GM23248 (cell line): ENCODE measurements around the gene TTR. TPM values are rescaled to one million over a fixed set of nuclear protein-coding genes. Genes with fewer than 3 reads are reported as not detected.
A peak's percentile ranks its signal among the peaks of the same experiment; 100 is the strongest.

Source experiments
- DNase-seq: peaks from one replicate; pipeline ENCODE4 v3.0.0-alpha.2; 2015
- H2AFZ ChIP-seq: fragments of 200-600 bp; sonication (generic); 2 replicates; pipeline ENCODE4 v1.6.1; 2016; ENCODE audit warnings: antibody characterized with exemption
- H3F3A ChIP-seq: fragments of 200-600 bp; sonication (generic); 2 replicates; pipeline ENCODE4 v1.6.1; 2016; ENCODE audit warnings: mild to moderate bottlenecking, antibody characterized with exemption, mixed run types; ENCODE audit not compliant: insufficient read depth
- H3K27ac ChIP-seq: fragments of 200-600 bp; sonication (generic); 2 replicates; pipeline ENCODE4 v1.5.1; 2016; ENCODE audit warnings: mild to moderate bottlenecking
- H3K27me3 ChIP-seq: fragments of 200-600 bp; sonication (generic); replicated peaks from 2 replicates; pipeline ENCODE4 v1.6.1; 2016; ENCODE audit warnings: mild to moderate bottlenecking; ENCODE audit not compliant: insufficient read depth
- H3K36me3 ChIP-seq: fragments of 200-600 bp; sonication (generic); 2 replicates; pipeline ENCODE4 v1.6.1; 2016; ENCODE audit warnings: low read depth, mild to moderate bottlenecking
- H3K4me1 ChIP-seq: fragments of 200-600 bp; sonication (generic); 2 replicates; pipeline ENCODE4 v1.6.1; 2016; ENCODE audit warnings: mild to moderate bottlenecking; ENCODE audit not compliant: insufficient read depth
- H3K4me2 ChIP-seq: fragments of 200-600 bp; sonication (generic); one replicate; pipeline ENCODE4 v1.6.1; 2016; ENCODE audit warnings: mild to moderate bottlenecking; ENCODE audit not compliant: unreplicated experiment
- H3K4me3 ChIP-seq: fragments of 200-600 bp; sonication (generic); 2 replicates; pipeline ENCODE4 v1.5.1; 2016; ENCODE audit warnings: mild to moderate bottlenecking
- H3K79me2 ChIP-seq: fragments of 200-600 bp; sonication (generic); 2 replicates; pipeline ENCODE4 v1.6.1; 2016; ENCODE audit warnings: mild to moderate bottlenecking; ENCODE audit not compliant: insufficient read depth
- H3K9ac ChIP-seq: fragments of 200-600 bp; sonication (generic); 2 replicates; pipeline ENCODE4 v1.6.1; 2016; ENCODE audit warnings: mild to moderate bottlenecking
- H3K9me2 ChIP-seq: fragments of 200-600 bp; sonication (generic); 2 replicates; pipeline ENCODE4 v1.6.1; 2016; ENCODE audit warnings: mixed run types, mild to moderate bottlenecking, moderate library complexity; ENCODE audit not compliant: insufficient read depth
- H3K9me3 ChIP-seq: fragments of 200-600 bp; sonication (generic); one replicate; pipeline ENCODE4 v1.6.1; 2017; ENCODE audit warnings: low read depth
- H4K20me1 ChIP-seq: fragments of 200-600 bp; sonication (generic); 2 replicates; pipeline ENCODE4 v1.6.0; 2016; ENCODE audit not compliant: insufficient read depth
- EZH2 ChIP-seq: fragments of 200-600 bp; sonication (generic); IDR thresholded peaks from 2 replicates; pipeline ENCODE4 v1.6.1; 2018; ENCODE audit warnings: antibody characterized with exemption, mild to moderate bottlenecking; ENCODE audit not compliant: insufficient read depth, poor library complexity, severe bottlenecking
- EZH2phosphoT487 ChIP-seq: fragments of 200-600 bp; sonication (generic); IDR thresholded peaks from 2 replicates; pipeline ENCODE4 v1.6.1; 2018; ENCODE audit warnings: antibody characterized with exemption, moderate library complexity, mild to moderate bottlenecking, low read depth; ENCODE audit not compliant: insufficient read depth
- WGBS, 2 experiments: methylation state at CpG; one replicate each; pipeline ENCODE4 v1.1.6; 2015 to 2017; ENCODE audit warnings: low lambda C conversion rate in 2 of 2, low coverage in 1 of 2; ENCODE audit errors: missing lambda C conversion rate in 2 of 2; 5-methylcytosine and 5-hydroxymethylcytosine counted together
- in situ Hi-C: fragments of 300-500 bp; cut with MboI; formaldehyde crosslinking; loops from 2 replicates; pipeline ENCODE4 v1.15.0; 2020
- polyA plus RNA-seq: library from polyadenylated mRNA; unstranded; fragments of >200 nt; fragmentation: Nextera tagmentation; extraction: Ambion mirVana; gene quantifications from 2 replicates; pipeline ENCODE4 v1.2.1, GENCODE V29; 2016
- total RNA-seq: library from RNA; depleted of rRNA; stranded (reverse); fragments of >200 nt; shearing (Covaris generic); gene quantifications from 2 replicates; pipeline ENCODE4 v1.2.3, GENCODE V29; 2014

TTR gene
- total and polyA plus RNA-seq, 2 experiments from 2014 or later, result not detected

DNA sequence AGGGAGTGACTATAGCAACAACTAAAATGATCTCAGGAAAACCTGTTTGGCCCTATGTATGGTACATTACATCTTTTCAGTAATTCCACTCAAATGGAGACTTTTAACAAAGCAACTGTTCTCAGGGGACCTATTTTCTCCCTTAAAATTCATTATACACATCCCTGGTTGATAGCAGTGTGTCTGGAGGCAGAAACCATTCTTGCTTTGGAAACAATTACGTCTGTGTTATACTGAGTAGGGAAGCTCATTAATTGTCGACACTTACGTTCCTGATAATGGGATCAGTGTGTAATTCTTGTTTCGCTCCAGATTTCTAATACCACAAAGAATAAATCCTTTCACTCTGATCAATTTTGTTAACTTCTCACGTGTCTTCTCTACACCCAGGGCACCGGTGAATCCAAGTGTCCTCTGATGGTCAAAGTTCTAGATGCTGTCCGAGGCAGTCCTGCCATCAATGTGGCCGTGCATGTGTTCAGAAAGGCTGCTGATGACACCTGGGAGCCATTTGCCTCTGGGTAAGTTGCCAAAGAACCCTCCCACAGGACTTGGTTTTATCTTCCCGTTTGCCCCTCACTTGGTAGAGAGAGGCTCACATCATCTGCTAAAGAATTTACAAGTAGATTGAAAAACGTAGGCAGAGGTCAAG, 955 bp downstream of the TTR start:
- H3K9me3 ChIP-seq, result no peaks in the 10 kb centered on the region
- H4K20me1 ChIP-seq, result no peaks in the 10 kb centered on the region
- WGBS, 2 experiments, result 4 to 6% methylated on average over 10 of the region's 10 CpGs
- no peaks in the 10 kb centered on the region for H3F3A ChIP-seq
- H3K4me2 ChIP-seq, result no peak overlapping the region
- H3K4me1 ChIP-seq, result peaks cover 6% of the 10 kb centered on the region; the same call in 1 of the 2 replicates
- H3K4me3 ChIP-seq, result no peak overlapping the region
- in situ Hi-C loops, result no loop called here
- no peaks in the 10 kb centered on the region for H3K36me3 ChIP-seq
- H3K9me2 ChIP-seq, result no peaks in the 10 kb centered on the region
- no peak overlapping the region for H2AFZ ChIP-seq
- DNase-seq, result no peak
- H3K9ac ChIP-seq, result no peak overlapping the region
- no peaks in the 10 kb centered on the region for H3K79me2 ChIP-seq
- TF ChIP-seq EZH2, result no peak
- TF ChIP-seq EZH2phosphoT487, result no peak
- no peak overlapping the region for H3K27ac ChIP-seq
- no peaks in the 10 kb centered on the region for H3K27me3 ChIP-seq

DNA sequence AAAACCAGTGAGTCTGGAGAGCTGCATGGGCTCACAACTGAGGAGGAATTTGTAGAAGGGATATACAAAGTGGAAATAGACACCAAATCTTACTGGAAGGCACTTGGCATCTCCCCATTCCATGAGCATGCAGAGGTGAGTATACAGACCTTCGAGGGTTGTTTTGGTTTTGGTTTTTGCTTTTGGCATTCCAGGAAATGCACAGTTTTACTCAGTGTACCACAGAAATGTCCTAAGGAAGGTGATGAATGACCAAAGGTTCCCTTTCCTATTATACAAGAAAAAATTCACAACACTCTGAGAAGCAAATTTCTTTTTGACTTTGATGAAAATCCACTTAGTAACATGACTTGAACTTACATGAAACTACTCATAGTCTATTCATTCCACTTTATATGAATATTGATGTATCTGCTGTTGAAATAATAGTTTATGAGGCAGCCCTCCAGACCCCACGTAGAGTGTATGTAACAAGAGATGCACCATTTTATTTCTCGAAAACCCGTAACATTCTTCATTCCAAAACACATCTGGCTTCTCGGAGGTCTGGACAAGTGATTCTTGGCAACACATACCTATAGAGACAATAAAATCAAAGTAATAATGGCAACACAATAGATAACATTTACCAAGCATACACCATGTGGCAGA, 3.6 kb downstream of the TTR start:
- Histone ChIP-seq H3K9me2 (no peaks in the 10 kb centered on the region), H4K20me1 (no peaks in the 10 kb centered on the region), H3K9me3 (no peaks in the 10 kb centered on the region), H3K27me3 (no peaks in the 10 kb centered on the region), H3K4me2 (no peak overlapping the region), H3K79me2 (no peaks in the 10 kb centered on the region), H3F3A (no peaks in the 10 kb centered on the region), H3K27ac (no peak overlapping the region), H2AFZ (no peak overlapping the region), H3K4me1 (peaks cover 6% of the 10 kb centered on the region; the same call in 1 of the 2 replicates), H3K4me3 (no peak overlapping the region), H3K9ac (no peak overlapping the region), H3K36me3 (no peaks in the 10 kb centered on the region)
- in situ Hi-C loops, result no loop called here
- no peak for TF ChIP-seq EZH2phosphoT487
- no peak for TF ChIP-seq EZH2
- 41 to 46% methylated on average over 5 of the region's 5 CpGs for WGBS, 2 experiments
- no peak for DNase-seq

DNA sequence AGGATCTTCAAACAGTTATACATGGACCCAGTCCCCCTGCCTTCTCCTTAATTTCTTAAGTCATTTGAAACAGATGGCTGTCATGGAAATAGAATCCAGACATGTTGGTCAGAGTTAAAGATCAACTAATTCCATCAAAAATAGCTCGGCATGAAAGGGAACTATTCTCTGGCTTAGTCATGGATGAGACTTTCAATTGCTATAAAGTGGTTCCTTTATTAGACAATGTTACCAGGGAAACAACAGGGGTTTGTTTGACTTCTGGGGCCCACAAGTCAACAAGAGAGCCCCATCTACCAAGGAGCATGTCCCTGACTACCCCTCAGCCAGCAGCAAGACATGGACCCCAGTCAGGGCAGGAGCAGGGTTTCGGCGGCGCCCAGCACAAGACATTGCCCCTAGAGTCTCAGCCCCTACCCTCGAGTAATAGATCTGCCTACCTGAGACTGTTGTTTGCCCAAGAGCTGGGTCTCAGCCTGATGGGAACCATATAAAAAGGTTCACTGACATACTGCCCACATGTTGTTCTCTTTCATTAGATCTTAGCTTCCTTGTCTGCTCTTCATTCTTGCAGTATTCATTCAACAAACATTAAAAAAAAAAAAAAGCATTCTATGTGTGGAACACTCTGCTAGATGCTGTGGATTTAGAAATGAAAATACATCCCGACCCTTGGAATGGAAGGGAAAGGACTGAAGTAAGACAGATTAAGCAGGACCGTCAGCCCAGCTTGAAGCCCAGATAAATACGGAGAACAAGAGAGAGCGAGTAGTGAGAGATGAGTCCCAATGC, 4.6 kb downstream of the TTR start:
- Histone ChIP-seq H3K9ac (no peak overlapping the region), H3K4me2 (no peak overlapping the region), H3K27me3 (no peaks in the 10 kb centered on the region), H3K27ac (peak overlapping the region; percentile 33; the same call in 1 of the 2 replicates), H3K79me2 (no peaks in the 10 kb centered on the region), H3K9me2 (no peaks in the 10 kb centered on the region), H2AFZ (no peak overlapping the region), H3K36me3 (no peaks in the 10 kb centered on the region), H4K20me1 (no peaks in the 10 kb centered on the region), H3K4me1 (peaks cover 6% of the 10 kb centered on the region; the same call in 1 of the 2 replicates), H3K9me3 (no peaks in the 10 kb centered on the region), H3K4me3 (no peak overlapping the region), H3F3A (no peaks in the 10 kb centered on the region)
- DNase-seq, result peak; percentile 41
- 61% methylated on average over 9 of the region's 9 CpGs for WGBS, 2 experiments
- in situ Hi-C loops, result no loop called here
- TF ChIP-seq EZH2phosphoT487 (no peak), EZH2 (no peak)

- no peaks in the 10 kb centered on the region for H4K20me1 ChIP-seq
- no peak for TF ChIP-seq EZH2phosphoT487
- TF ChIP-seq EZH2, result no peak
- peak; percentile 38 for DNase-seq
- H3K9me3 ChIP-seq, result no peaks in the 10 kb centered on the region
- H3K27ac ChIP-seq, result no peak overlapping the region
- no peaks in the 10 kb centered on the region for H3K27me3 ChIP-seq
- H3F3A ChIP-seq, result no peaks in the 10 kb centered on the region
- no peaks in the 10 kb centered on the region for H3K9me2 ChIP-seq
- no peak overlapping the region for H3K4me3 ChIP-seq
- H3K4me1 ChIP-seq, result peaks cover 6% of the 10 kb centered on the region; the same call in 1 of the 2 replicates
- no peaks in the 10 kb centered on the region for H3K79me2 ChIP-seq
- H3K4me2 ChIP-seq, result no peak overlapping the region
- no peak overlapping the region for H3K9ac ChIP-seq
- in situ Hi-C loops, result no loop called here
- WGBS, 2 experiments, result 49 to 54% methylated on average over 13 of the region's 13 CpGs
- H3K36me3 ChIP-seq, result no peaks in the 10 kb centered on the region
- no peak overlapping the region for H2AFZ ChIP-seq
These were observed 6.5 kb downstream of the TTR start for GRCh38 chr18:31598021-31598805.
